Pulmonary artery endothelial cell (primary cell): ENCODE data around the gene SLC19A1. TPM values are rescaled to one million over a fixed set of nuclear protein-coding genes. Genes with fewer than 3 reads are reported as not detected.
"Not testable (repeated sequence)": the region's sequence is repeated elsewhere in the genome, so short reads cannot be mapped to it uniquely, and the experiment has no call there.

ENCODE experiments used
- DNase-seq: peaks from one replicate; pipeline ENCODE4 v3.0.0-alpha.2; 2011; ENCODE audit warnings: low read depth, low spot score
- total RNA-seq: library from RNA; depleted of rRNA; stranded (reverse); fragments of >200 nt; gene quantifications from 2 replicates; pipeline ENCODE4 v1.2.3, GENCODE V29; 2014

The SLC19A1 gene
- total RNA-seq, 1 donor from 2014 or later, result 16.3 TPM

GRCh38 chr21:45533361-45533845, 8.8 kb downstream of the SLC19A1 start:
- no peak for DNase-seq

GRCh38 chr21:45532826-45533360, 9.3 kb downstream of the SLC19A1 start:
- no peak for DNase-seq

DNA sequence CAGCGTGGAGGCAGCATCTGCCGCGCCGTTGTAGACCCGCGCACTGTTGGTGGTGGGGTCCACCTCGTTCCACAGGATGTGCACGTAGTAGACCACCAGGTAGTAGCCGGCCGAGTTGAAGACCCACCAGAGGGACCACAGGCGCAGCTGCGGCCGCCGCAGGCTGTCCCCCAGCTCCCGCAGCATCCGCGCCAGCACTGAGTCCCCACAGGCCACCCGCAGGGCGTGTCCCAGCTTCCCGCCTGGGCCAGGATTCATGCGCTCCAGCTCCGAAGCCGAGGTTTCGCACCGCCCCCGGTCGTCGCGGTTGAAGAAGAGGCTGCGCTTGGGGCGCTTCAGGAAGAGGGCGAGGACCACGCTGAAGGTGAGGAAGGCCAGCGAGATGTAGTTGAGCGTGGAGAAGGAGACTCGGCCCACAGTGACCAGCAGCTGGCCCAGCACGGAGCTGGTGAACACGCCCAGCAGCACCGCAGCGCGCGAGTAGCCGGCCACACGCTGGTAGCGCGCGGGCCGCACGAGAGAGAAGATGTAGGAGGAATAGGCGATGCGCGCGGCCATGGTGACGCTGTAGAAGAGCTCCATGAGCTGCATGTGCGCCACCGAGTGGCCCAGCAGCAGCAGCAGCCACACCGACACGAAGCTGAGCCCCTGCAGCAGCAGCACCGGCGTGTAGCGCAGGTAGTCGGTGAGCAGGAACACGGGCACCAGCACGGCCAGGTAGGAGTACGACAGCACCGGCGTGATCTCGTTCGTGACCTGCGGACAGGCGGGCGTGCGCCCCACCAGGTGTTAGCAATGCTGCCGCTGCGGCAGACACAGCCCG, 10.6 kb downstream of the SLC19A1 start:
- no peak for DNase-seq

- not testable (repeated sequence) for DNase-seq
These were observed 11.2 kb downstream of the SLC19A1 start for GRCh38 chr21:45531114-45531392.

DNA sequence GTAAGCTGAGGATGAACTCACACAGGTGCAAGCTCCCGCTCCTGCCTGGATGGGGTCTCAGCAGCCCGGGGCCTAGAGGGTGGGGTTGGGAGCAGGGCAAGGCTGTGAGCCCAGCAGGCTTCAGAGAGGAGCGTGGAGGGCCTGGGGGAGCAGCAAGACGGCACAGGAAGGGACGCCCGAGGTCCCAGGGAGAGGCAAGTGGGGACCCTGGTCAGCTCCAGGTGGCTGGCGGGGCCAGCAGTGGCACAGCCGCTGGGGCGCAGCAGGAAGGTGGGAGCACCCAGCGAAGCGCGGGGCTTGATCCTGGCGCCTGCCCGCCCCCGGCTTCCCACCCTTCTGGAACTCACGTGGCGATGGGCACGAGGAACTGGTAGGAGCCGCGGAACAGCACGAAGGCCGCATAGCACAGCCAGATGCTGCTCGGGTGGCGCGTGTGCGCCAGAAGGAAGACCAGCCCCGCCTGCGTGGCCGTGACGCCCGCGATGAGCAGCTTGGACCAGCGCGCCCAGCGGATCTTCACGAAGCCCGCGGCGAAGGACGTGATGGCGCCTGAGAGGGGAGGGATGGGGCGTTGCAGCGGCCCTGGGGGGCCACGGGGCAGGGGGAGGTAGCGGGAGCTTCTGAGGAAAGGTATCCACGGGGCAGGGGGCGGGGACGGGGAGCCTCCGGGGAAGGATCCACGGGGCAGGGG, 11.7 kb downstream of the SLC19A1 start:
- no peak for DNase-seq

DNA sequence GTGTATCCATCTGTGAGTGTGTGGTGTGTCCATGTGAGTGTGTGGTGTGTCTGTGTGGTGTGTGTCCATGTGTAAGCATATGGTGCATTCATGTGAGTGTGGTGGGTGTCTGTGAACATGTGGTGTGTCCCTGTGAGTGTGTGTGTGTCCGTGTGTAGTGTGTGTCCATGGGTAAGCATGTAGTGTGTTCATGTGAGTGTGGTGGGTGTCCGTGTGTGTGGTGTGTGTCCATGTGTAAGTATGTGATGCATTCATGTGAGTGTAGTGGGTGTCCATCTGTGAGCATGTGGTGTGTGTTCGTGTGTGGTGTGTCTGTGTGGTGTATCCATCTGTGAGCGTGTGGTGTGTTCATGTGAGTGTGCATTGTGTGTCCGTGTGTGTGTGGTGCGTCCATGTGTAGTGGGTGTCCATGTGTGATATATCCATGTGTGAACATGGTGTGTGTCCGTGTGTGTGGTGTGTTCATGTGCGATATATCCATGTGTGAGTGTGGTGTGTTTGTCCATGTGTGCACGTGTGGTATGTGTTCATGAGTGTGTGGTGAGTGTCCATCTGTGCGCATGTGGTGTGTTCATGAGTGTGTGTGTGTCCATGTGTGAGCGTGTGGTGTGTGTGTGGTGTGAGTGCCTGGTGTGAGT, 12.3 kb downstream of the SLC19A1 start:
- no peak for DNase-seq

GRCh38 chr21:45528981-45529784, 13.1 kb downstream of the SLC19A1 start:
- no peak for DNase-seq

GRCh38 chr21:45528028-45528705, 14.1 kb downstream of the SLC19A1 start:
- no peak for DNase-seq

DNA sequence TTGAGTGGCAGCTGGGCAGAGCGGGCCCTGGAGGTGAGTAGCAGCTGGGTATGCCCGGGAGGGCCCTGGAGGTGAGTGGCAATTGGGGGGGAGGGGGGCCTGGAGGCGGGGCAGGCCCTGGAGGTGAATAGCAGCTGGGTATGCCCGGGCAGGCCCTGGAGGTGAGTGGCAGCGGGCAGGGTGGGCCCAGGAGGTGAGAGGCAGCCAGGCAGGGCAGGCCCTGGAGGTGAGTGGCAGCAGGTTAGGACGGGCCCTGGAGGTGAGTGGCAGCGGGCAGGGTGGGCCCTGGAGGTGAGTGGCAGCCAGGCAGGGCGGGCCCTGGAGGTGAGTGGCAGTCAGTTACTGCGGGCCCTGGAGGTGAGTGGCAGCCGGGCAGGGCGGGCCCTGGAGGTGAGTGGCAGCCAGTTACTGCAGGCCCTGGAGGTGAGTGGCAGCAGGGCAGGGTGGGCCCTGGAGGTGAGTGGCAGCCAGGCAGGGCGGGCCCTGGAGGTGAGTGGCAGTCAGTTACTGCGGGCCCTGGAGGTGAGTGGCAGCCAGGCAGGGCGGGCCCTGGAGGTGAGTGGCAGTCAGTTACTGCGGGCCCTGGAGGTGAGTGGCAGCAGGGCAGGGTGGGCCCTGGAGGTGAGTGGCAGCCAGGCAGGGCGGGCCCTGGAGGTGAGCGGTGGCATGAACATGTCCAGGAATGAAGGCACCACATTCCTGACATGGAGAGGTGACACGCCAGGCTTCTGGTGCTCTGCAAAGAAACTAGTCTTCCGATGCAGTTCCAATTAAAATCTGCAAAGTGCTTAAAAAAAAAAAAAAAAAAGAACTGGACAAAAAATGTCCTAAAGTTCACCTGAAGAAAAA, 14.9 kb downstream of the SLC19A1 start:
- DNase-seq, result not testable (repeated sequence)

GRCh38 chr21:45525910-45526306, 16.3 kb downstream of the SLC19A1 start:
- DNase-seq, result no peak

- DNase-seq, result no peak
These were observed 16.9 kb downstream of the SLC19A1 start for GRCh38 chr21:45525153-45525909.

DNA sequence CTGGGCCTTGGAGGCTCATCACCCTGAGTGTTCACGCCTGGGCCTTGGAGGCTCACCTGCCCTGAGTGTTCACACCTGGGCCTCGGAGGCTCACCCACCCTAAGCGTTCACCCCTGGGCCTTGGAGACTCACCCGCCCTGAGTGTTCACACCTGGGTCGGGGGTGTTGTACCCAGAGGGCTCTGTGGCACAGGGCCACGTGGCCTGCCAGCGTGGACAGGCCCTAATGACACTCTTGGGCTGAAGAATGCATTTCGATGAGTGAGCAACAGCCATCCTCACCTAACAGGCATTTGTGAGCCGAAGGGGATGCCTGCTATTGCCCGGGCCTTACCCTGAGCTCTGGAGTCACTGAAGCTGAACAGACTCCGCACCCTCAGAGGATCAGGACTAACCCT, 17.5 kb downstream of the SLC19A1 start:
- no peak for DNase-seq

- DNase-seq, result no peak
These were observed 18.7 kb downstream of the SLC19A1 start for GRCh38 chr21:45523411-45524101.

- DNase-seq, result no peak
These were observed 19.3 kb downstream of the SLC19A1 start for GRCh38 chr21:45522986-45523385.

DNA sequence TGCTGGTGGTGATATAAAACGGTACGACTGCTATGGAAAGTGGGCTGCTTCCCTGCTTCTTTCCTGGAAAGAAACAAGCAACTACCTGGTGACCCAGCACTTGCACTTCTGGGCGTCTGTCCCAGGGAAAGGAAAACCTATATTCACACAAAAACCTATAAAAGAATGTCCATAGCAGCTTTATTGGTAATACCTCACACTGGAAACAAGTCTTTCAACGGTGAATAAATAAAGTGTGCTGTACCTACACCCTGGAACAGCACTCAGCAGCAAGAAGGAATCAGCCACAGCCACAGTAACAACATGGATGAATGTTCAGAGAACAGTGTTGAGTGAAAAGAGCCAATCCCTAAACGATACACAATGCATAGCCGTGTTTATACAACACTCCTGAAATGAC, 19.9 kb downstream of the SLC19A1 start:
- DNase-seq, result no peak

GRCh38 chr21:45521241-45521640, 21.0 kb downstream of the SLC19A1 start:
- no peak for DNase-seq

DNA sequence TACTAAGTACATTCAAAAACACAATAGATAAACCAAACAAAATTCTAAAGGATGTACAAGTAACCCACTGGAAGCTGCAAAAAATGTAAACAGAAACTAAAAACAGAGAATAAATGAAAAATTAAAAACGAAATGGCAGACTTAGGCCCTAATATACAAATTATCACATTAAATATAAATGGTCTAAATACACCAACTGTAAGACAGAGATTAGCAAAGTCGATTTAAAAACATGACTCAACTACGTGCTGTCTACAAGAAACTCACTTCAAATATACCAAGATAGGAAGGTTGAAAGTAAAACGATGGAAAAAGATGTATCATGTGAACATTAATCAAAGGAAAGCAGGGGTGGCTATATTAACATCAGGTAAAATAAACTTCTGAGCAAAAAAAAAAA, 23.1 kb downstream of the SLC19A1 start:
- DNase-seq, result no peak

DNA sequence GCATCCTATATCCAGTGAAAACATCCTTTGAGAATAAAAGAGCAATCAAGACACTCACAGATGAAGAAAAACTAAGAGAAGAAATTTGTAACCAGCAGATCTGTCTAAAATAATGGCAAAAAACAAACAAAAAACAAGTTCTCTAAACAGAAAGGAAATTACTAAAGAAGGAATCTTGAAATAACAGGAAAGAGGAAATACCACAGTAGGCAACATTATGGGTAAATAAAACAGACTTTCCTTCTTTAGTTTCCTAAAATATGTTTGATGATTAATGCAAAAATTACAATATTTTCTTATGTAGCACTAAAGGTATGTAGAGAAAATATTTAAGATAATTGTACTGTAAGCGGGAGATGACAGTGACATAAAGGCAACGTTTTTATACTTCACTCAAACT, 23.5 kb downstream of the SLC19A1 start:
- DNase-seq, result no peak
